SH-SY5Y (cell line): Measurements from ENCODE around the gene FOSL1.

Source experiments
- GATA2 ChIP-seq: IDR thresholded peaks from 2 replicates; pipeline ENCODE4 v1.6.1; 2011; ENCODE audit warnings: mild to moderate bottlenecking, low read depth, low read length
- GATA3 ChIP-seq: IDR thresholded peaks from 2 replicates; pipeline ENCODE4 v1.6.1; 2011; ENCODE audit warnings: low read depth, mild to moderate bottlenecking, low read length, moderate library complexity

DNA sequence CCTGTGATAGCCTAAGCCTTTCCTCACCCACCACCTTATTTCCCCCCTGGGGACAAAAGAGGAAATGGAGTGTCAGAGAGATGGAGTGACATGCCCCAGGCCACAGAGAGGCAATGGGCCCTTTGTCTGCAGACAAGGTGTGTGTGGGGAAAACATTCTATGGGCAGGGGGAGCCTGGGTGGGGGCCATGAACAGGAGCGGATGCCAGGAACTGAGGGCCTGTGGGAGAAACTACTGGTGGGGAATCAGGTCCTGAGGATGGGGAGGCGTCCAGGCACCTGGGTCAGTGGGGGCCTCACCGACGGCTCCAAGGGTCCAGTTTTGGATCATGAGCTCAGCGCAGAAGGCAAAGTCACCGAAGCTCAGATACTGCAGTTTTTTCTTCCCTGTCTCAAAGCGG, 15.0 kb downstream of the FOSL1 start:
- TF ChIP-seq GATA2 (no peak), GATA3 (no peak)
